ENCODE measurements around the gene PTS. TPM values are rescaled to one million over a fixed set of nuclear protein-coding genes. Genes with fewer than 3 reads are reported as not detected.
A peak's percentile ranks its signal among the peaks of the same experiment; 100 is the strongest.

The PTS gene
- polyA plus RNA-seq, 2 of the 4 experiments (the other 2 are of a cell fraction), result 33.9 to 48.5 TPM

GRCh38 chr11:112235750-112236390, 9.6 kb downstream of the PTS start:
- TF ChIP-seq FOXS1 (CRISPR knock-in tag; IDR thresholded peaks at IDR 0.05) (no peak), CHD4 (IDR thresholded peaks at IDR 0.05; ENCODE audit: borderline replicate concordance) (no peak), HEYL (CRISPR knock-in tag; IDR thresholded peaks at IDR 0.05) (no peak), ZFP36 (IDR thresholded peaks at IDR 0.05; ENCODE audit: borderline replicate concordance, partially characterized antibody) (no peak), TFCP2L1 (CRISPR knock-in tag; IDR thresholded peaks at IDR 0.05) (no peak)
- TF ChIP-seq, protein P1, sequence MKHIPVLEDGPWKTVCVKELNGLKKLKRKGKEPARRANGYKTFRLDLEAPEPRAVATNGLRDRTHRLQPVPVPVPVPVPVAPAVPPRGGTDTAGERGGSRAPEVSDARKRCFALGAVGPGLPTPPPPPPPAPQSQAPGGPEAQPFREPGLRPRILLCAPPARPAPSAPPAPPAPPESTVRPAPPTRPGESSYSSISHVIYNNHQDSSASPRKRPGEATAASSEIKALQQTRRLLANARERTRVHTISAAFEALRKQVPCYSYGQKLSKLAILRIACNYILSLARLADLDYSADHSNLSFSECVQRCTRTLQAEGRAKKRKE (CRISPR knock-in tag; IDR thresholded peaks at IDR 0.05; ENCODE audit: low read depth), result no peak
- 96% methylated on average over 8 of the region's 8 CpGs for WGBS (ENCODE audit: missing lambda C conversion rate)

DNA sequence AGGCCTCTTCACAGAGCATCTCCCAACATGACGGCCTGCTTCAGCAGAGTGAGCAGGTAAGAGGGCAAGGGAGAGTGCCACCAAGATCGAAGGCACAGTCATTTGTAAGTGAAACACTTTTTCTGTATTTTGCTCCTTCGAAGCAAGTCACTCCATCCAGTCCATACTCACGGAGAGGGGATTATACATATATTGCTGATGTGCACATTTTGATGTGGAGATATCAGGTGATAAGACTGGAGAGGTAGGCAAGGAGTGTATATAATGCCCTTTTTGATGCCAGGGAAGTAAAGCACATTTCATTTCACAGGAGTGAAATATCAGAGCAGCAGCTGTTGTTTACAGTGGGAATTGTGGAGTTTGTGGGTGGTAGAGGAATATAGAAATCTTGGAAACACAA, 11.2 kb downstream of the PTS start:
- ChIA-PET POLR2A (no interaction called here), CTCF (interaction anchor here (1.1 to 1.5 kb wide), 2 partner anchors 18 to 43 kb away, joined by 4 to 6 read pairs; no protein-coding TSS in a partner anchor)
- 95% methylated on average over 4 of the region's 4 CpGs for WGBS (ENCODE audit: missing lambda C conversion rate)
- Histone ChIP-seq H3K4me1 (no peaks in the 10 kb centered on the region), H3K4me3 (no peak overlapping the region), H3K4me2 (no peak overlapping the region), H3K27ac (no peak overlapping the region), H3K9me3 (no peaks in the 10 kb centered on the region)
- ATAC-seq, result no peak
- no peak for FAIRE-seq
- DNase-seq (ENCODE audit: low read depth in 1 of 2, low spot score in 1 of 2), result no peak
- TF ChIP-seq RNF2 (IDR thresholded peaks at IDR 0.05; ENCODE audit: borderline replicate concordance, low read depth), result no peak
- peak; percentile 47 for TF ChIP-seq MAFK (IDR thresholded peaks at IDR 0.05; ENCODE audit: partially characterized antibody)
- no peak for TF ChIP-seq NPAS2 (CRISPR knock-in tag; IDR thresholded peaks at IDR 0.05; ENCODE audit: borderline replicate concordance)

More at GRCh38 chr11:112235750-112236390, 9.6 kb downstream of the PTS start:
- CTCF ChIA-PET, result no interaction called here
- Histone ChIP-seq H3K4me3 (no peak overlapping the region), H3K9me3 (no peaks in the 10 kb centered on the region), H3K27ac (no peak overlapping the region), H3K4me2 (no peak overlapping the region), H3K4me1 (no peaks in the 10 kb centered on the region)
- FAIRE-seq (no peak), DNase-seq (ENCODE audit: low read depth in 1 of 2, low spot score in 1 of 2) (no peak), ATAC-seq (no peak)
- POLR2A ChIA-PET, result no interaction called here

GRCh38 chr11:112238041-112238440, 11.8 kb downstream of the PTS start:
- ATAC-seq, result no peak
- H3K4me2 ChIP-seq, result no peak overlapping the region
- ChIA-PET CTCF (interaction anchor here (1.5 to 1.7 kb wide), 2 partner anchors 19 to 42 kb away, joined by 4 to 8 read pairs; no protein-coding TSS in a partner anchor), POLR2A (no interaction called here)
- no peaks in the 10 kb centered on the region for H3K9me3 ChIP-seq
- H3K27ac ChIP-seq, result no peak overlapping the region
- no peaks in the 10 kb centered on the region for H3K4me1 ChIP-seq
- no peak for DNase-seq (ENCODE audit: low read depth in 1 of 2, low spot score in 1 of 2)
- no peak for FAIRE-seq
- no peak overlapping the region for H3K4me3 ChIP-seq
- TF ChIP-seq MAFK (IDR thresholded peaks at IDR 0.05; ENCODE audit: partially characterized antibody) (no peak), EP300 (IDR thresholded peaks at IDR 0.05) (no peak), RFX5 (IDR thresholded peaks at IDR 0.05) (no peak), MAZ (IDR thresholded peaks at IDR 0.05; ENCODE audit: borderline replicate concordance, low read depth, low read length) (no peak), CBX2 (IDR thresholded peaks at IDR 0.05; ENCODE audit: borderline replicate concordance, low read depth) (no peak), RNF2 (IDR thresholded peaks at IDR 0.05; ENCODE audit: borderline replicate concordance, low read depth) (no peak), HOXB13 (CRISPR knock-in tag; IDR thresholded peaks at IDR 0.05; ENCODE audit: low read depth) (no peak), SMC3 (IDR thresholded peaks at IDR 0.05) (no peak)
- TF ChIP-seq, protein P2, sequence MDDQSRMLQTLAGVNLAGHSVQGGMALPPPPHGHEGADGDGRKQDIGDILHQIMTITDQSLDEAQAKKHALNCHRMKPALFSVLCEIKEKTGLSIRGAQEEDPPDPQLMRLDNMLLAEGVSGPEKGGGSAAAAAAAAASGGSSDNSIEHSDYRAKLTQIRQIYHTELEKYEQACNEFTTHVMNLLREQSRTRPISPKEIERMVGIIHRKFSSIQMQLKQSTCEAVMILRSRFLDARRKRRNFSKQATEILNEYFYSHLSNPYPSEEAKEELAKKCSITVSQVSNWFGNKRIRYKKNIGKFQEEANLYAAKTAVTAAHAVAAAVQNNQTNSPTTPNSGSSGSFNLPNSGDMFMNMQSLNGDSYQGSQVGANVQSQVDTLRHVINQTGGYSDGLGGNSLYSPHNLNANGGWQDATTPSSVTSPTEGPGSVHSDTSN (IDR thresholded peaks at IDR 0.05), result no peak
- 96% methylated on average over 3 of the region's 3 CpGs for WGBS (ENCODE audit: missing lambda C conversion rate)

GRCh38 chr11:112241486-112241885, 15.3 kb downstream of the PTS start:
- Histone ChIP-seq H3K27ac (no peak overlapping the region), H3K4me3 (no peak overlapping the region), H3K9me3 (peaks cover 9% of the 10 kb centered on the region; the same call in 2 of the 3 replicates), H3K4me1 (no peaks in the 10 kb centered on the region), H3K4me2 (no peak overlapping the region)
- 96% methylated on average over 3 of the region's 3 CpGs for WGBS (ENCODE audit: missing lambda C conversion rate)
- ChIA-PET CTCF (interaction anchor here (1.2 to 1.8 kb wide), 2 partner anchors 39 to 1051 kb away, joined by 3 to 8 read pairs; no protein-coding TSS in a partner anchor), POLR2A (no interaction called here)
- DNase-seq (ENCODE audit: low read depth in 1 of 2, low spot score in 1 of 2) (no peak), FAIRE-seq (no peak), ATAC-seq (no peak)
- TF ChIP-seq CTCF (IDR thresholded peaks at IDR 0.05), result no peak
- TF ChIP-seq, protein P3, sequence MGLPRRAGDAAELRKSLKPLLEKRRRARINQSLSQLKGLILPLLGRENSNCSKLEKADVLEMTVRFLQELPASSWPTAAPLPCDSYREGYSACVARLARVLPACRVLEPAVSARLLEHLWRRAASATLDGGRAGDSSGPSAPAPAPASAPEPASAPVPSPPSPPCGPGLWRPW (IDR thresholded peaks at IDR 0.05), result no peak
- TF ChIP-seq SREBF2 (IDR thresholded peaks at IDR 0.05), result no peak
- TF ChIP-seq RAD21 (conservative IDR thresholded peaks at IDR 0.05 in 1 of 2, IDR thresholded peaks at IDR 0.05 in 1 of 2), result no peak
- TF ChIP-seq, protein P1 (CRISPR knock-in tag; IDR thresholded peaks at IDR 0.05; ENCODE audit: low read depth), result no peak
- TF ChIP-seq CHD2 (IDR thresholded peaks at IDR 0.05; ENCODE audit: low read length, partially characterized antibody), result no peak
- no peak for TF ChIP-seq NR3C1 (IDR thresholded peaks at IDR 0.05)
- no peak for TF ChIP-seq ZSCAN20 (CRISPR knock-in tag; IDR thresholded peaks at IDR 0.05)
- no peak for TF ChIP-seq EHF (CRISPR knock-in tag; IDR thresholded peaks at IDR 0.05)
- TF ChIP-seq KDM1A (IDR thresholded peaks at IDR 0.05; ENCODE audit: low read depth), result no peak

Measured in A549 (cell line).